HepG2 (cell line): ENCODE data around the gene HYAL1. TPM values are rescaled to one million over a fixed set of nuclear protein-coding genes. Genes with fewer than 3 reads are reported as not detected.

ENCODE experiments used
- AGO2 ChIP-seq: fragments of 200-400 bp; formaldehyde crosslinking; optimal IDR thresholded peaks from 2 replicates; pipeline ENCODE3; 2017; ENCODE audit warnings: mild to moderate bottlenecking, low read depth, low read length, moderate library complexity
- ELF1 ChIP-seq: sonication (generic); formaldehyde crosslinking; IDR thresholded peaks from 2 replicates; pipeline ENCODE4 v1.4.0; 2020; ENCODE audit warnings: missing genetic modification reagents
- ELF3 ChIP-seq: IDR thresholded peaks from 2 replicates; pipeline ENCODE4 v1.6.1; 2016; ENCODE audit warnings: missing genetic modification reagents, missing compliant biosample characterization
- GATAD2A ChIP-seq: IDR thresholded peaks from 2 replicates; pipeline ENCODE4 v1.6.1; 2016
- HNF4A ChIP-seq: sonication (generic); formaldehyde crosslinking; IDR thresholded peaks from 2 replicates; pipeline ENCODE4 v1.4.0; 2020; ENCODE audit warnings: missing genetic modification reagents
- KDM2A ChIP-seq: sonication (generic); formaldehyde crosslinking; IDR thresholded peaks from 2 replicates; pipeline ENCODE4 v1.4.0; 2020; ENCODE audit warnings: low read depth, missing genetic modification reagents, borderline replicate concordance
- KLF9 ChIP-seq: IDR thresholded peaks from 2 replicates; pipeline ENCODE4 v1.6.1; 2016; ENCODE audit warnings: low read depth
- MAZ ChIP-seq, 2 experiments: sonication (generic) in 1 of 2; formaldehyde crosslinking in 1 of 2; IDR thresholded peaks; 2 replicates each; pipeline versions ENCODE4 v1.5.0 to v1.6.1; 2012 to 2020; ENCODE audit warnings: low read depth in 2 of 2, mild to moderate bottlenecking in 2 of 2, borderline replicate concordance in 1 of 2, improper control_type of control experiment in 1 of 2, low read length in 1 of 2, missing genetic modification reagents in 1 of 2, moderate library complexity in 1 of 2
- POLR2AphosphoS5 ChIP-seq: IDR thresholded peaks from 2 replicates; pipeline ENCODE4 v1.6.1; 2012; ENCODE audit warnings: low read depth, low read length
- PPARG ChIP-seq: conservative IDR thresholded peaks from 2 replicates; pipeline ENCODE4 v1.6.1; 2016; ENCODE audit warnings: missing biosample characterization, missing genetic modification reagents
- RARA ChIP-seq: IDR thresholded peaks from 2 replicates; pipeline ENCODE4 v1.6.1; 2016; ENCODE audit warnings: missing genetic modification reagents, missing compliant biosample characterization
- SALL2 ChIP-seq: sonication (generic); formaldehyde crosslinking; IDR thresholded peaks from 2 replicates; pipeline ENCODE4 v1.8.1; 2023; ENCODE audit warnings: mild to moderate bottlenecking, missing genetic modification reagents, inconsistent platforms
- TSC22D2 ChIP-seq: sonication (generic); formaldehyde crosslinking; IDR thresholded peaks from 2 replicates; pipeline ENCODE4 v1.5.1; 2020; ENCODE audit warnings: missing genetic modification reagents, mild to moderate bottlenecking, borderline replicate concordance
- ZNF160 ChIP-seq: sonication (generic); formaldehyde crosslinking; IDR thresholded peaks from 2 replicates; pipeline ENCODE4 v1.8.0; 2022; ENCODE audit warnings: mild to moderate bottlenecking, inconsistent platforms, missing genetic modification reagents
- ZNF263 ChIP-seq: sonication (generic); formaldehyde crosslinking; IDR thresholded peaks from 2 replicates; pipeline ENCODE4 v1.4.0; 2020; ENCODE audit warnings: missing genetic modification reagents
- ZNF615 ChIP-seq: sonication (generic); formaldehyde crosslinking; IDR thresholded peaks from 2 replicates; pipeline ENCODE4 v1.5.0; 2020; ENCODE audit warnings: mild to moderate bottlenecking, missing genetic modification reagents, borderline replicate concordance
- polyA plus RNA-seq, 8 experiments: library from polyadenylated mRNA; depleted of rRNA in 3 of 8; stranded (reverse) in 7 of 8; unstranded in 1 of 8; fragments of >200 nt; fragmentation: Illumina TruSeq in 4 of 8; extraction: Trizol in 4 of 8; gene quantifications; 2 replicates each; pipeline versions ENCODE4 v1.2.1 to v1.2.3, GENCODE V29; 2011 to 2016; ENCODE audit warnings: low read depth in 4 of 8, missing spikeins in 1 of 8, mixed read lengths in 1 of 8; ENCODE audit not compliant: insufficient read depth in 1 of 8
- total RNA-seq, 5 experiments: library from RNA; depleted of rRNA; stranded (reverse); fragments of >200 nt; fragmentation: Illumina TruSeq; extraction: Trizol; gene quantifications; 2 replicates each; pipeline ENCODE4 v1.2.3, GENCODE V29; 2016; ENCODE audit warnings: low read depth in 1 of 5
- TF ChIP-seq, protein P1 (sequence below): sonication (generic); formaldehyde crosslinking; IDR thresholded peaks from 2 replicates; pipeline ENCODE4 v1.8.0; 2022; ENCODE audit warnings: missing genetic modification reagents, mild to moderate bottlenecking, moderate library complexity, borderline replicate concordance
- TF ChIP-seq, protein P2 (sequence below): sonication (generic); formaldehyde crosslinking; IDR thresholded peaks from 2 replicates; pipeline ENCODE4 v1.4.0; 2020; ENCODE audit warnings: missing genetic modification reagents
- TF ChIP-seq, protein P3 (sequence below): sonication (generic); IDR thresholded peaks from 2 replicates; pipeline ENCODE4 v1.6.1; 2016; ENCODE audit warnings: low read depth, borderline replicate concordance
- TF ChIP-seq, protein P4 (sequence below): sonication (generic); formaldehyde crosslinking; IDR thresholded peaks from 2 replicates; pipeline ENCODE4 v1.4.0; 2020; ENCODE audit warnings: missing genetic modification reagents

HYAL1 gene
- total and polyA plus RNA-seq, 2 of the 13 experiments (the other 11 are each of a cell fraction or from before 2014, with no cell fraction given) = 76.5 to 193 TPM

DNA sequence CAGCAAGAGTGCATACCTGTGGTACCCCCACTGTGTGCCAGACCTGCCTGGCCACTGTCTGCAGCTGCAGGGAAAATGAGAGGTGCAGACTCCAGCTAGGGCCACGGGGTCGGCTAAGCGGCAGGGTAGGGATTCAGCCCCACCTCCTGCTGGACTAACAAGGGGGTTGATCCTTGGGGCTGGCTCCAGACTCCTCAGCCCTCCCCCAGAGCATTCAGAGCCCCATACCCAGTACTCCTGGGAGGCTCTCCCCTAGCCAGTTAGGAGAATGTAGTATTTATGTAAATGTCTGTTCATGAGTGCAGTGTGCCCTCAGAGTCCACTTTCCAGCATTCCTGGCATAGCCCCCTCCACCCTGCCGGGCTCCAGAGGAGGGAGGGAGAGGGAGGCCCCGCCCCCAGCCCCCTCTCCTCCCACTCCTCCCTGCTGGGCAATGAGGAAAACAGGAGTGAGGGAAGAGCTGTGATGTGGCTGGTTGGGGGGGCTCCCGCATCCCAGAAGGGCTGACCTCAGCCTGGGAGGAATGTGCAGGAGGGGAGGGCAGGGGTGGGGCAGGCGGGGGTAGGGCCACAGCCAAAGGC lies 38.9 kb downstream of the HYAL1 start (continued):
- TF ChIP-seq KDM2A (CRISPR knock-in tag) (peak; percentile 28; the same call in 1 of the 2 replicates), POLR2AphosphoS5 (peak; percentile 47), ELF1 (CRISPR knock-in tag) (peak; percentile 11; the same call in 1 of the 2 replicates), SALL2 (CRISPR knock-in tag) (no peak), MAZ (IDR thresholded peaks at IDR 0.05; ENCODE audit: borderline replicate concordance, low read depth, low read length) (peak; percentile 99), MAZ (CRISPR knock-in tag; IDR thresholded peaks at IDR 0.05; ENCODE audit: low read depth) (peak; percentile 64; the same call in 1 of the 2 replicates), GATAD2A (CRISPR knock-in tag) (peak; percentile 62), ZNF263 (peak; percentile 68), HNF4A (peak; percentile 78), KLF9 (CRISPR knock-in tag) (0 out of 2 replicates have a peak, but pooled peaks have one; percentile 34), RARA (CRISPR knock-in tag) (peak; percentile 65), ELF3 (CRISPR knock-in tag) (0 out of 2 replicates have a peak, but pooled peaks have one; percentile 45), ZNF160 (CRISPR knock-in tag) (0 out of 2 replicates have a peak, but pooled peaks have one; percentile 9), AGO2 (peak; percentile 30), PPARG (CRISPR knock-in tag) (peak; percentile 52; the same call in 1 of the 2 replicates), ZNF615 (CRISPR knock-in tag) (no peak), TSC22D2 (no peak)
- TF ChIP-seq, protein P1, sequence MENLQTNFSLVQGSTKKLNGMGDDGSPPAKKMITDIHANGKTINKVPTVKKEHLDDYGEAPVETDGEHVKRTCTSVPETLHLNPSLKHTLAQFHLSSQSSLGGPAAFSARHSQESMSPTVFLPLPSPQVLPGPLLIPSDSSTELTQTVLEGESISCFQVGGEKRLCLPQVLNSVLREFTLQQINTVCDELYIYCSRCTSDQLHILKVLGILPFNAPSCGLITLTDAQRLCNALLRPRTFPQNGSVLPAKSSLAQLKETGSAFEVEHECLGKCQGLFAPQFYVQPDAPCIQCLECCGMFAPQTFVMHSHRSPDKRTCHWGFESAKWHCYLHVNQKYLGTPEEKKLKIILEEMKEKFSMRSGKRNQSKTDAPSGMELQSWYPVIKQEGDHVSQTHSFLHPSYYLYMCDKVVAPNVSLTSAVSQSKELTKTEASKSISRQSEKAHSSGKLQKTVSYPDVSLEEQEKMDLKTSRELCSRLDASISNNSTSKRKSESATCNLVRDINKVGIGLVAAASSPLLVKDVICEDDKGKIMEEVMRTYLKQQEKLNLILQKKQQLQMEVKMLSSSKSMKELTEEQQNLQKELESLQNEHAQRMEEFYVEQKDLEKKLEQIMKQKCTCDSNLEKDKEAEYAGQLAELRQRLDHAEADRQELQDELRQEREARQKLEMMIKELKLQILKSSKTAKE (CRISPR knock-in tag) = peak; percentile 41; the same call in 1 of the 2 replicates
- TF ChIP-seq, protein P2, sequence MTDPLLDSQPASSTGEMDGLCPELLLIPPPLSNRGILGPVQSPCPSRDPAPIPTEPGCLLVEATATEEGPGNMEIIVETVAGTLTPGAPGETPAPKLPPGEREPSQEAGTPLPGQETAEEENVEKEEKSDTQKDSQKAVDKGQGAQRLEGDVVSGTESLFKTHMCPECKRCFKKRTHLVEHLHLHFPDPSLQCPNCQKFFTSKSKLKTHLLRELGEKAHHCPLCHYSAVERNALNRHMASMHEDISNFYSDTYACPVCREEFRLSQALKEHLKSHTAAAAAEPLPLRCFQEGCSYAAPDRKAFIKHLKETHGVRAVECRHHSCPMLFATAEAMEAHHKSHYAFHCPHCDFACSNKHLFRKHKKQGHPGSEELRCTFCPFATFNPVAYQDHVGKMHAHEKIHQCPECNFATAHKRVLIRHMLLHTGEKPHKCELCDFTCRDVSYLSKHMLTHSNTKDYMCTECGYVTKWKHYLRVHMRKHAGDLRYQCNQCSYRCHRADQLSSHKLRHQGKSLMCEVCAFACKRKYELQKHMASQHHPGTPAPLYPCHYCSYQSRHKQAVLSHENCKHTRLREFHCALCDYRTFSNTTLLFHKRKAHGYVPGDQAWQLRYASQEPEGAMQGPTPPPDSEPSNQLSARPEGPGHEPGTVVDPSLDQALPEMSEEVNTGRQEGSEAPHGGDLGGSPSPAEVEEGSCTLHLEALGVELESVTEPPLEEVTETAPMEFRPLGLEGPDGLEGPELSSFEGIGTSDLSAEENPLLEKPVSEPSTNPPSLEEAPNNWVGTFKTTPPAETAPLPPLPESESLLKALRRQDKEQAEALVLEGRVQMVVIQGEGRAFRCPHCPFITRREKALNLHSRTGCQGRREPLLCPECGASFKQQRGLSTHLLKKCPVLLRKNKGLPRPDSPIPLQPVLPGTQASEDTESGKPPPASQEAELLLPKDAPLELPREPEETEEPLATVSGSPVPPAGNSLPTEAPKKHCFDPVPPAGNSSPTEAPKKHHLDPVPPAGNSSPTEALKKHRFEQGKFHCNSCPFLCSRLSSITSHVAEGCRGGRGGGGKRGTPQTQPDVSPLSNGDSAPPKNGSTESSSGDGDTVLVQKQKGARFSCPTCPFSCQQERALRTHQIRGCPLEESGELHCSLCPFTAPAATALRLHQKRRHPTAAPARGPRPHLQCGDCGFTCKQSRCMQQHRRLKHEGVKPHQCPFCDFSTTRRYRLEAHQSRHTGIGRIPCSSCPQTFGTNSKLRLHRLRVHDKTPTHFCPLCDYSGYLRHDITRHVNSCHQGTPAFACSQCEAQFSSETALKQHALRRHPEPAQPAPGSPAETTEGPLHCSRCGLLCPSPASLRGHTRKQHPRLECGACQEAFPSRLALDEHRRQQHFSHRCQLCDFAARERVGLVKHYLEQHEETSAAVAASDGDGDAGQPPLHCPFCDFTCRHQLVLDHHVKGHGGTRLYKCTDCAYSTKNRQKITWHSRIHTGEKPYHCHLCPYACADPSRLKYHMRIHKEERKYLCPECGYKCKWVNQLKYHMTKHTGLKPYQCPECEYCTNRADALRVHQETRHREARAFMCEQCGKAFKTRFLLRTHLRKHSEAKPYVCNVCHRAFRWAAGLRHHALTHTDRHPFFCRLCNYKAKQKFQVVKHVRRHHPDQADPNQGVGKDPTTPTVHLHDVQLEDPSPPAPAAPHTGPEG (CRISPR knock-in tag) = no peak
- TF ChIP-seq, protein P3, sequence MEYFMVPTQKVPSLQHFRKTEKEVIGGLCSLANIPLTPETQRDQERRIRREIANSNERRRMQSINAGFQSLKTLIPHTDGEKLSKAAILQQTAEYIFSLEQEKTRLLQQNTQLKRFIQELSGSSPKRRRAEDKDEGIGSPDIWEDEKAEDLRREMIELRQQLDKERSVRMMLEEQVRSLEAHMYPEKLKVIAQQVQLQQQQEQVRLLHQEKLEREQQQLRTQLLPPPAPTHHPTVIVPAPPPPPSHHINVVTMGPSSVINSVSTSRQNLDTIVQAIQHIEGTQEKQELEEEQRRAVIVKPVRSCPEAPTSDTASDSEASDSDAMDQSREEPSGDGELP = peak; percentile 59; the same call in 1 of the 2 replicates
- TF ChIP-seq, protein P4, sequence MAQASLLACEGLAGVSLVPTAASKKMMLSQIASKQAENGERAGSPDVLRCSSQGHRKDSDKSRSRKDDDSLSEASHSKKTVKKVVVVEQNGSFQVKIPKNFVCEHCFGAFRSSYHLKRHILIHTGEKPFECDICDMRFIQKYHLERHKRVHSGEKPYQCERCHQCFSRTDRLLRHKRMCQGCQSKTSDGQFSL = peak; percentile 96
